HG03460 (cell line): Measurements from ENCODE around the gene IL4R.
A peak's percentile ranks its signal among the peaks of the same experiment; 100 is the strongest.

Experiments used
- ATAC-seq: cut with Tn5 transposase; IDR thresholded peaks from one replicate; pipeline ENCODE4 v1.9.1; 2021; ENCODE audit not compliant: unreplicated experiment

The IL4R gene

DNA sequence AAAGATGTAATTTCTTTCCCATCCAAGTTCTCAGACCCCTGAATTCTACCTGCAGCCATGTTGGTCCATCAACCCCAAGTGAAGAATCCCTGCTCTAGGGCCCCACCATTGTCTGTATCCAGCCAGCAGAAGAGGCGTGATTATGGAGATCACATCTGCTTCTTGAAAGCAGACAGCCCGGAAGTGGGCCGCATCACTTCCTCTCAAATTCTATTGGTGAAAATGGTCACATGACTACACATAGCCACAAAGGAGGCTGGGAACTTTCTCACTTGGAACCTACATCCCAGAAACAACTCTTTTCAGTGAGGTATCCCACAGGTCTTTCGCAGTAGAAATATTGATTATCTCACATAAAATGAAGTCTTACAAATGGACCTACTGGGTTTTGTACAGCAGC lies 40.1 kb downstream of the IL4R start:
- ATAC-seq: no peak

- no peak for ATAC-seq
Observed at GRCh38 chr16:27355610-27356009, 41.8 kb downstream of the IL4R start.

- no peak for ATAC-seq
Observed at GRCh38 chr16:27356794-27357193, 43.0 kb downstream of the IL4R start.

GRCh38 chr16:27359051-27359450 lies 45.3 kb downstream of the IL4R start:
- no peak for ATAC-seq

DNA sequence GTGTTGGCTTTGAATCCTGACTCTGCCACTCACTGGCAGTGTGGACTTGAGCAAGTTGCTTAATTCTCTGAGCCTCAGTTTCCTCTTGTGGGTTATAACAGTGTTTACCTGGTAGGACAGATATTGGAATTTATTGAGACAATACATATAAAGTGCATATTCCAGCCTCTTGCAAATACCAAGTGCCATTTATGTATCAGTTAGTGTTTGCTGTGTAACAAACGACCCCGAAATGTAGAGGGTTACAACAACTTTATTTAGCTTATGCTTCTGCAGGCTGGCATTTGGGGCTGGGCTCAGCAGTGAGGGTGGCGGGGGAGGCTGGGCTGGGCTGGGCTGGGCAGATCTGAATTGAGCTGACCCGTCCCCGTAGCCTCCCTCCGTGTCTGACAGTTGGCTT lies 45.8 kb downstream of the IL4R start:
- no peak for ATAC-seq

GRCh38 chr16:27361987-27362386 lies 48.2 kb downstream of the IL4R start:
- no peak for ATAC-seq

DNA sequence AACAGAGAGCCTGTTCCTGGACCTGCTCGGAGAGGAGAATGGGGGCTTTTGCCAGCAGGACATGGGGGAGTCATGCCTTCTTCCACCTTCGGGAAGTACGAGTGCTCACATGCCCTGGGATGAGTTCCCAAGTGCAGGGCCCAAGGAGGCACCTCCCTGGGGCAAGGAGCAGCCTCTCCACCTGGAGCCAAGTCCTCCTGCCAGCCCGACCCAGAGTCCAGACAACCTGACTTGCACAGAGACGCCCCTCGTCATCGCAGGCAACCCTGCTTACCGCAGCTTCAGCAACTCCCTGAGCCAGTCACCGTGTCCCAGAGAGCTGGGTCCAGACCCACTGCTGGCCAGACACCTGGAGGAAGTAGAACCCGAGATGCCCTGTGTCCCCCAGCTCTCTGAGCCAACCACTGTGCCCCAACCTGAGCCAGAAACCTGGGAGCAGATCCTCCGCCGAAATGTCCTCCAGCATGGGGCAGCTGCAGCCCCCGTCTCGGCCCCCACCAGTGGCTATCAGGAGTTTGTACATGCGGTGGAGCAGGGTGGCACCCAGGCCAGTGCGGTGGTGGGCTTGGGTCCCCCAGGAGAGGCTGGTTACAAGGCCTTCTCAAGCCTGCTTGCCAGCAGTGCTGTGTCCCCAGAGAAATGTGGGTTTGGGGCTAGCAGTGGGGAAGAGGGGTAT lies 48.9 kb downstream of the IL4R start:
- ATAC-seq: no peak

DNA sequence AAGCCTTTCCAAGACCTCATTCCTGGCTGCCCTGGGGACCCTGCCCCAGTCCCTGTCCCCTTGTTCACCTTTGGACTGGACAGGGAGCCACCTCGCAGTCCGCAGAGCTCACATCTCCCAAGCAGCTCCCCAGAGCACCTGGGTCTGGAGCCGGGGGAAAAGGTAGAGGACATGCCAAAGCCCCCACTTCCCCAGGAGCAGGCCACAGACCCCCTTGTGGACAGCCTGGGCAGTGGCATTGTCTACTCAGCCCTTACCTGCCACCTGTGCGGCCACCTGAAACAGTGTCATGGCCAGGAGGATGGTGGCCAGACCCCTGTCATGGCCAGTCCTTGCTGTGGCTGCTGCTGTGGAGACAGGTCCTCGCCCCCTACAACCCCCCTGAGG lies 49.5 kb downstream of the IL4R start:
- no peak for ATAC-seq

- ATAC-seq: no peak
Observed at GRCh38 chr16:27363797-27364196, 50.0 kb downstream of the IL4R start.

DNA sequence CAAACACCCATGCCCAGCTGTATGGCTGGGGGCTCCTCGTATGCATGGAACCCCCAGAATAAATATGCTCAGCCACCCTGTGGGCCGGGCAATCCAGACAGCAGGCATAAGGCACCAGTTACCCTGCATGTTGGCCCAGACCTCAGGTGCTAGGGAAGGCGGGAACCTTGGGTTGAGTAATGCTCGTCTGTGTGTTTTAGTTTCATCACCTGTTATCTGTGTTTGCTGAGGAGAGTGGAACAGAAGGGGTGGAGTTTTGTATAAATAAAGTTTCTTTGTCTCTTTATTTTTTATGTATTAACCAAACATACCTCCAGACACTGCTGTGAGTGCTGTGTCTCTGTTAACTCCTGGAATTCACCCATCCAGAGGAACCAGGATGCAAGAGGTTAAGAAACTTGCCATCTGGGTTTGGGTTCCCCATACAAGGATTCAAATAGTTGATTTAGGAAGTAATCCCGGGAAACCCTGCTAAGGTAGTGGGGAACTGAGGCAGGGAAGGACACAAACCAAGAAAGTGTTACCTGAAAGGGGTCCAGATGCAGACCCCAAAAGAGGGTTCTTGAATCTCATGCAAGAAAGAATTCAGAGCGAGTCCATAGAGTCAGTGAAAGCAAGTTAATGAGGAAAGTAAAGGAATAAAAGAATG lies 50.8 kb downstream of the IL4R start:
- no peak for ATAC-seq

DNA sequence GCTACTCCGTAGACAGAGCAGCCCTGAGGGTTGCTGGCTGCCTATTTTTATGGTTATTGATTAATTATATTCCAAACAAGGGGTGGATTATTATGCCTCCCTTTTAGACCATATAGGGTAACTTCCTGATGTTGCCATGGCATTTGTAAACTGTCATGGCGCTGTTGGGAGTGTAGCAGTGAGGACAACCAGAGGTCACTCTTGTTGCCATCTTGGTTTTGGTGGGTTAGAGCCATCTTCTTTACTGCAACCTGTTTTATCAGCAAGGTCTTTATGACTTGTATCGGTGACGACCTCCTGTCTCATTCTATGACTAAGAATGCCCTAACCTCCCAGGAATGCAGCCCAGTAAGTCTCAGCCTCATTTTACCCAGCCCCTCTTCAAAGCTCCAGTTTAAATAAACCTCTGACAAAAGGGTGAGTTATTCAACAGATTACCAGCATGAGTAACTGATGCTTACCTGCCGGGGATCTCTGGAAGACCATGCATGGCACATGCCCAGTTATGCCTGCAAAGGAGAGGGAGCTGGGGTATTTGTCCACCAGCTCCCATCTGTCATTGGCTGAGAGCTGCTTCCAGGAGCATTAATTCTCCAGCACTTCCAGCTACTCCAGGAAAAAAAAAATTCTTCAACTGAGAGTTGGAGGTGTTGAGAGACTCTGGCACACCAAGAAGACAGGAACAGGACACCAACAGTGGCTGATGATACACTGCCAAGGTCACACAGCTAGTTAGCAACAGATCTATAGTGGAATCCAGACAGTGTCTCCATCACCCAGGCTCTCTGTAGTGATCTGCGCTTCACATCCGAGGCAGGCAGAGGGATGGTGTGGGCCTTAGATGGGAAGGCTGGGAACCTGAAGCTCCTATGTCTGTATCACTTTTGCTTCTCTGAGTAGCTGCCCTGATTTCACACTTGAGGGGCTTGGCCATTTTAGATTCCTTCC lies 51.6 kb downstream of the IL4R start:
- no peak for ATAC-seq

DNA sequence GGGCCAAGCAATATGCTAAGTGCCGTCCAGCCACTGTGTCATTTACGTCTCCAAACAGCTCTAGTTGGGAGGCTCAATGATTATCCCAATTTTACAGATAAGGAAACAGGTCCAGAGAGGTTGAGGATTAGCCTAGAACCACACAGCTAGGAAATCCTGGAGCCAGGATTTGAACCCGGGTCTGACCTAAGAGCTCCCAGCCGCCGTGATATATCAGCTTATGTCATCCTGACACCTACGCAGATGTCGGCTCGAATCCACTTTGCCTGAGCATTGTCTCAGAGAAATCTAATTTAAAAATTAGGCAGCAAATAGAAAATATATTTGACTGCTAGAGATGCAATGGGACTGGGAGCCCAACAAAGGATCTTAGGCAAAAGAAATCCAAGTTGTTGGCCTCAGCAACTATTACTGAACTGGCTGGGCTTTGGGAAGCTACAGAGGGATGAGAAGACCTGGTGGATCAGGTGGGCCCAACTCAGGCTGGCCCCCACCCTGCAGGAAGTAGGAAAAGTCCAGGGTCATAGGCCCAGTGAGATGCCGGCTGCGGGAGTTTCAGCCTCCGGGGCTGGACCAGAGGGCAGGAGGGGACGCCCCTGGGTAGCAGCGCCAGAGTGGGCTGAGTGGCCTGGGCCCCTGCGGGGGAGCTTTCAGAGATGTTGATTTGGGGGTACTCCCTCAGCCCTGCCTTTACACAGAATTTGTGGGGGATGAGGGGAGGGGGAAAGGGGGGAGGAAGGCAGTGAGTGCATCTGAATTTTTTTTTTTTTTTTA lies 53.1 kb downstream of the IL4R start:
- ATAC-seq: peak; percentile 2

DNA sequence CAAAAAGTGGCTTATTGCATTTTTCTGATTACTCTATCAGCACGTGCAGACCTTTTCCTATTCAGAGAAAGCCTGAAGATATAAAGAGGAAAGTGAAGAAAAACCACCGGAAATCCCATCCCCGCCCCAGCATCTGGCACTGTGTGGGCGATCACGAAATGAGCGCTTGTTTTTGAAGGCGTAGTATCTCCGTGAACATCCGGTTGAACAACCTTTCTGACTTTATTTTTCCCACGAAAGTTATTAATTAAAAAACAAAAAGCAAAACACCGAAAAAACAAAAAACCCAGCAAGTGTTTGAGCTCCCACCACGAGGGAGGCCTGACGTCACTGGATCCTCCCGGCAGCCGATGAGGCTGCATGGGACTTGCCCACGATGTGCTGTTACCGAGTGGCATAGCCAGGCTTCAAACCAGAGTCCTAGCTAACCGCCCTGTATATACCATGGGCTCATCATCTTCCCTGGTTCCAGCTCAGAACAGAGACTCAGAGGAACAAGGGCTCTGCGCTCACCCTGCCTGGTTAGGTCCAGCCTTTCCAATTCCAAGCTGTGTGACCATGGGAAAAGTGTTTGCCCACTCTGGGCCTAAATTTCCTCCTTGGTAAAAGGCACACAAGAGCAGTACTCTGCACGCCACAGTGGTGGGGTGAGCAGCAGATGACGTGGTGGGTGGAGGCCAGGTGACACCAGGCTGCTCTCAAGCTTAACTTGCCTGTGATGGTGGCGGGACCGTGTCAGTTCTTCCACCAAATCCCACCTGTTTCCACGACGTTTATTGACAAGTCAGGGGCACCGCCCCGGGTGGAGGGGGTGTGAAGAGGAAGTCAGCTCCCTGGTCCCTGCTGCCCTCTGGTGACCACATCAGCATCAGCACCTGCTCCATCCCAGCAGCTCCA lies 53.9 kb downstream of the IL4R start:
- ATAC-seq: peak; percentile 78

DNA sequence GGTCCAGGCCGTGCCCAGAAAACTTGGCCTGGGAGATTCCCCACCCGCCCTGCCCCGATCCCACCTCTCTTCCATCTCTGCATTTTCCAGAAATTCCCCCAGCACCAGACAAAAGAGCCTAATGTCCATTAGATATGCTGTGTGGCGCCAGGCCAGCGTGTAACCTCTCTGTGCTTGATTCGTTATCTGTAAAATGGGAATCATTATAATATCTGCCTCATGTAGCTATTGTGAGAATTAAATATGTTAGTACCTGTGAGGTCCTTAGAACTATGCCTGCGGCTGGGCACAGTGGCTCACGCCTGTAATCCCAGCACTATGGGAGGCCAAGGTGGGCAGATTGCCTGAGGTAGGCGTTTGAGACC lies 54.6 kb downstream of the IL4R start:
- no peak for ATAC-seq

DNA sequence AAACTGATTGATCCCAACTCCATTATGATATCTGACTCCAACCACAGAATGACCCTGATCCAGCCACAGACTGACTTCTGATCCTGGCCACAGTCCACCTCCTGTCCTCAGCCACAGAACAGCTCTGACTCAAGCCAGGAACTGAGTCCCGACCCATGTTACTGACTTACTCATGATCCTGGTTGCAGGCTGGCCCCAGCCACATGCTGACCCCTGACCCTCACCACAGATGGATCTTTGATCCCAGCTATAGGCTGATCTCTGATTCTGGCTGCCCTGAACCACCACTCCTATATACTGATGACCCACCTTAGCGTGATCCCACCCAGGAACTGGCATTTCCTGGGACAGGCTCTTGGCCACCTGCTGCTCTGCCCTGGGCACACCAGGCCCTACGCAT lies 56.0 kb downstream of the IL4R start:
- ATAC-seq: no peak

GRCh38 chr16:27370318-27370717 lies 56.5 kb downstream of the IL4R start:
- ATAC-seq: no peak

GRCh38 chr16:27373312-27373711 lies 59.5 kb downstream of the IL4R start:
- no peak for ATAC-seq

- peak; percentile 29 for ATAC-seq
Observed at GRCh38 chr16:27374221-27374803, 60.5 kb downstream of the IL4R start.

- ATAC-seq: peak; percentile 40
Observed at GRCh38 chr16:27374804-27375425, 61.1 kb downstream of the IL4R start.
